HepG2 (cell line): ENCODE results near the gene CARHSP1. TPM values are rescaled to one million over a fixed set of nuclear protein-coding genes. Genes with fewer than 3 reads are reported as not detected.

Source experiments
- CC2D1A ChIP-seq: sonication (generic); formaldehyde crosslinking; IDR thresholded peaks from 2 replicates; pipeline ENCODE4 v1.8.1; 2023; ENCODE audit warnings: mild to moderate bottlenecking, missing genetic modification reagents
- CCDC6 ChIP-seq: sonication (generic); formaldehyde crosslinking; IDR thresholded peaks from 2 replicates; pipeline ENCODE4 v1.8.1; 2022; ENCODE audit warnings: mild to moderate bottlenecking, missing genetic modification reagents, moderate library complexity
- HDAC6 ChIP-seq: fragments of 200-600 bp; sonication (generic); IDR thresholded peaks from 2 replicates; pipeline ENCODE4 v1.7.0; 2017; ENCODE audit warnings: mild to moderate bottlenecking, antibody characterized with exemption, low read length, low read depth
- HNF4A ChIP-seq: sonication (generic); formaldehyde crosslinking; IDR thresholded peaks from 2 replicates; pipeline ENCODE4 v1.4.0; 2020; ENCODE audit warnings: missing genetic modification reagents
- IRX3 ChIP-seq: sonication (generic); formaldehyde crosslinking; IDR thresholded peaks from 2 replicates; pipeline ENCODE4 v1.8.1; 2023; ENCODE audit warnings: mild to moderate bottlenecking, low read depth, missing genetic modification reagents, borderline replicate concordance
- KDM6A ChIP-seq: IDR thresholded peaks from 2 replicates; pipeline ENCODE4 v1.6.1; 2016; ENCODE audit warnings: low read depth
- KLF9 ChIP-seq: IDR thresholded peaks from 2 replicates; pipeline ENCODE4 v1.6.1; 2016; ENCODE audit warnings: low read depth
- MIER3 ChIP-seq: IDR thresholded peaks from 2 replicates; pipeline ENCODE4 v1.6.1; 2016; ENCODE audit warnings: missing compliant biosample characterization, borderline replicate concordance
- MYNN ChIP-seq: sonication (generic); formaldehyde crosslinking; IDR thresholded peaks from 2 replicates; pipeline ENCODE4 v1.4.0; 2020; ENCODE audit warnings: mild to moderate bottlenecking, low read depth, missing genetic modification reagents
- RBM22 ChIP-seq: fragments of 200-400 bp; formaldehyde crosslinking; optimal IDR thresholded peaks from 2 replicates; pipeline ENCODE3; 2017; ENCODE audit warnings: mild to moderate bottlenecking, low read length, moderate library complexity
- RXRA ChIP-seq: sonication (generic); formaldehyde crosslinking; IDR thresholded peaks from 2 replicates; pipeline ENCODE4 v1.5.1; 2020; ENCODE audit warnings: missing genetic modification reagents
- SALL1 ChIP-seq: sonication (generic); formaldehyde crosslinking; IDR thresholded peaks from 2 replicates; pipeline ENCODE4 v1.8.0; 2022; ENCODE audit warnings: mild to moderate bottlenecking, missing genetic modification reagents
- TCF7 ChIP-seq: sonication (generic); IDR thresholded peaks from 2 replicates; pipeline ENCODE4 v1.6.1; 2016; ENCODE audit warnings: antibody characterized with exemption, low read depth
- ZNF101 ChIP-seq: sonication (generic); formaldehyde crosslinking; IDR thresholded peaks from 2 replicates; pipeline ENCODE4 v1.4.0; 2020; ENCODE audit warnings: mild to moderate bottlenecking, low read depth, missing genetic modification reagents, borderline replicate concordance
- ZNF136 ChIP-seq: sonication (generic); formaldehyde crosslinking; IDR thresholded peaks from 2 replicates; pipeline ENCODE4 v1.8.1; 2022; ENCODE audit warnings: low read depth, mild to moderate bottlenecking, moderate library complexity, missing genetic modification reagents
- ZNF296 ChIP-seq: sonication (generic); formaldehyde crosslinking; conservative IDR thresholded peaks from 2 replicates; pipeline ENCODE4 v1.5.0; 2020; ENCODE audit warnings: mild to moderate bottlenecking, missing genetic modification reagents
- ZNF367 ChIP-seq: sonication (generic); formaldehyde crosslinking; IDR thresholded peaks from 2 replicates; pipeline ENCODE4 v1.4.0; 2020; ENCODE audit warnings: missing genetic modification reagents, borderline replicate concordance
- ZNF570 ChIP-seq: sonication (generic); formaldehyde crosslinking; IDR thresholded peaks from 2 replicates; pipeline ENCODE4 v1.4.0; 2020; ENCODE audit warnings: mild to moderate bottlenecking, missing genetic modification reagents, borderline replicate concordance
- ZNF703 ChIP-seq: sonication (generic); formaldehyde crosslinking; IDR thresholded peaks from 2 replicates; pipeline ENCODE4 v1.5.1; 2020; ENCODE audit warnings: missing genetic modification reagents, mild to moderate bottlenecking, moderate library complexity, borderline replicate concordance
- ZNF713 ChIP-seq: sonication (generic); formaldehyde crosslinking; IDR thresholded peaks from 2 replicates; pipeline ENCODE4 v1.4.0; 2020; ENCODE audit warnings: mild to moderate bottlenecking, missing genetic modification reagents
- ZNF724P ChIP-seq: sonication (generic); formaldehyde crosslinking; IDR thresholded peaks from 2 replicates; pipeline ENCODE4 v1.8.0; 2022; ENCODE audit warnings: missing genetic modification reagents, borderline replicate concordance
- ZNF891 ChIP-seq: sonication (generic); formaldehyde crosslinking; IDR thresholded peaks from 2 replicates; pipeline ENCODE4 v1.5.0; 2020; ENCODE audit warnings: mild to moderate bottlenecking, missing genetic modification reagents
- ZSCAN30 ChIP-seq: sonication (generic); formaldehyde crosslinking; IDR thresholded peaks from 2 replicates; pipeline ENCODE4 v1.5.0; 2020; ENCODE audit warnings: mild to moderate bottlenecking, missing genetic modification reagents
- polyA plus RNA-seq, 8 experiments: library from polyadenylated mRNA; depleted of rRNA in 3 of 8; stranded (reverse) in 7 of 8; unstranded in 1 of 8; fragments of >200 nt; fragmentation: Illumina TruSeq in 4 of 8; extraction: Trizol in 4 of 8; gene quantifications; 2 replicates each; pipeline versions ENCODE4 v1.2.1 to v1.2.3, GENCODE V29; 2011 to 2016; ENCODE audit warnings: low read depth in 4 of 8, missing spikeins in 1 of 8, mixed read lengths in 1 of 8; ENCODE audit not compliant: insufficient read depth in 1 of 8
- total RNA-seq, 5 experiments: library from RNA; depleted of rRNA; stranded (reverse); fragments of >200 nt; fragmentation: Illumina TruSeq; extraction: Trizol; gene quantifications; 2 replicates each; pipeline ENCODE4 v1.2.3, GENCODE V29; 2016; ENCODE audit warnings: low read depth in 1 of 5
- TF ChIP-seq, protein P1 (sequence below): sonication (generic); formaldehyde crosslinking; IDR thresholded peaks from 2 replicates; pipeline ENCODE4 v1.4.0; 2020; ENCODE audit warnings: missing genetic modification reagents
- TF ChIP-seq, protein P2 (sequence below): sonication (generic); formaldehyde crosslinking; IDR thresholded peaks from 2 replicates; pipeline ENCODE4 v1.9.0; 2021; ENCODE audit warnings: missing genetic modification reagents, borderline replicate concordance

CARHSP1 gene
- total and polyA plus RNA-seq, 2 of the 13 experiments (the other 11 are each of a cell fraction or from before 2014, with no cell fraction given) = 173 to 345 TPM

DNA sequence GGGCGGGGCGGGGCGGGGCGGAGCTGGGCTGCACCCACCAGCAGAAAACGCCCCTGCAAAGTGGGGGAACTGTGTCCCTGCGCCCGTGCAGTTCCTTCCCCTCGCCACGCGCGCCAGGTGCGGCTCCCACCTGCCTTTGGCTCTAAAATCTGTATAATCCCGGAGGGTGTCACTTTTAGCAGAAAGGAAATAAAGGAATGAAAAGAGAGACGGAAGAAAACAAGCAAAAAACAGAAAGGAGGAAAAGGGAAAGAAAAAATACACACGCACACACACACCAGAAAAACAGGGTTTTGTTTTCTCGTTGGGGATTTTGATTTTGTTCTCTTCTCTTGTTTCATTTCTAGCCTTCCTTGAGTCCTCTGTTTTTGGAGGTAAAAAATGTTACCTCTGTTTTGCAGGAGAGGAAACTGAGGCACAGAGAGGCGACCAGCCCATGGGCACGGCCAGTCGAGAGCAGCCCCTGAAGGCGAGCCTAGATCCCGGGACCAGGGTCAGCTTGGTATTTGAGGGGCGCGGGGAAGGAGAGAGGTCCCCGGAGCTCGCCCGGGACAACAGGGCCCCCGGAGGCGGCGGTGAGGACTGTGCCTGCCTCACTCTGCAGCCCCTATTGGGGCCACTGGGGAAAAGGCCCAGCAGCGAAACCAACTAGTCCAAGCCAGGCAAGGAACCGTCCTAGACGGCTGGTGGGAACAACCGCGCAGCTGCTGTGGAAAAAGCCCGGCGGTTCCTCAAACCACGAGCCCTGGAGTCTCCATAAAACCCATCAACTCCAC lies 594 bp upstream of the CARHSP1 start (continued):
- TF ChIP-seq ZNF136 = peak; percentile 77; the same call in 1 of the 2 replicates
- no peak for TF ChIP-seq ZNF101 (CRISPR knock-in tag)
- no peak for TF ChIP-seq ZNF367 (CRISPR knock-in tag)
- TF ChIP-seq ZSCAN30 (CRISPR knock-in tag) = no peak; the same call in 1 of the 2 replicates
- TF ChIP-seq ZNF891 (CRISPR knock-in tag) = peak; percentile 52; the same call in 1 of the 2 replicates
- no peak for TF ChIP-seq ZNF724P
- peak; percentile 85; the same call in 1 of the 2 replicates for TF ChIP-seq ZNF703 (CRISPR knock-in tag)
- no peak for TF ChIP-seq MYNN (CRISPR knock-in tag)
- no peak for TF ChIP-seq HDAC6
- TF ChIP-seq KLF9 = no peak
- TF ChIP-seq RBM22 = no peak
- no peak for TF ChIP-seq ZNF713 (CRISPR knock-in tag)
- 0 out of 2 replicates have a peak, but pooled peaks have one; percentile 9 for TF ChIP-seq RXRA (CRISPR knock-in tag)
- TF ChIP-seq MIER3 (CRISPR knock-in tag) = no peak
- no peak for TF ChIP-seq CC2D1A
- no peak for TF ChIP-seq KDM6A
- TF ChIP-seq CCDC6 (CRISPR knock-in tag) = 0 out of 2 replicates have a peak, but pooled peaks have one; percentile 36
- no peak for TF ChIP-seq TCF7
- TF ChIP-seq HNF4A (CRISPR knock-in tag) = no peak
- TF ChIP-seq, protein P1, sequence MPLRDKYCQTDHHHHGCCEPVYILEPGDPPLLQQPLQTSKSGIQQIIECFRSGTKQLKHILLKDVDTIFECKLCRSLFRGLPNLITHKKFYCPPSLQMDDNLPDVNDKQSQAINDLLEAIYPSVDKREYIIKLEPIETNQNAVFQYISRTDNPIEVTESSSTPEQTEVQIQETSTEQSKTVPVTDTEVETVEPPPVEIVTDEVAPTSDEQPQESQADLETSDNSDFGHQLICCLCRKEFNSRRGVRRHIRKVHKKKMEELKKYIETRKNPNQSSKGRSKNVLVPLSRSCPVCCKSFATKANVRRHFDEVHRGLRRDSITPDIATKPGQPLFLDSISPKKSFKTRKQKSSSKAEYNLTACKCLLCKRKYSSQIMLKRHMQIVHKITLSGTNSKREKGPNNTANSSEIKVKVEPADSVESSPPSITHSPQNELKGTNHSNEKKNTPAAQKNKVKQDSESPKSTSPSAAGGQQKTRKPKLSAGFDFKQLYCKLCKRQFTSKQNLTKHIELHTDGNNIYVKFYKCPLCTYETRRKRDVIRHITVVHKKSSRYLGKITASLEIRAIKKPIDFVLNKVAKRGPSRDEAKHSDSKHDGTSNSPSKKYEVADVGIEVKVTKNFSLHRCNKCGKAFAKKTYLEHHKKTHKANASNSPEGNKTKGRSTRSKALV (CRISPR knock-in tag) = peak; percentile 41; the same call in 1 of the 2 replicates
- no peak for TF ChIP-seq ZNF296 (CRISPR knock-in tag)
- TF ChIP-seq ZNF570 = no peak
- TF ChIP-seq IRX3 = 0 out of 2 replicates have a peak, but pooled peaks have one; percentile 18
- no peak for TF ChIP-seq SALL1 (CRISPR knock-in tag)
- TF ChIP-seq, protein P2, sequence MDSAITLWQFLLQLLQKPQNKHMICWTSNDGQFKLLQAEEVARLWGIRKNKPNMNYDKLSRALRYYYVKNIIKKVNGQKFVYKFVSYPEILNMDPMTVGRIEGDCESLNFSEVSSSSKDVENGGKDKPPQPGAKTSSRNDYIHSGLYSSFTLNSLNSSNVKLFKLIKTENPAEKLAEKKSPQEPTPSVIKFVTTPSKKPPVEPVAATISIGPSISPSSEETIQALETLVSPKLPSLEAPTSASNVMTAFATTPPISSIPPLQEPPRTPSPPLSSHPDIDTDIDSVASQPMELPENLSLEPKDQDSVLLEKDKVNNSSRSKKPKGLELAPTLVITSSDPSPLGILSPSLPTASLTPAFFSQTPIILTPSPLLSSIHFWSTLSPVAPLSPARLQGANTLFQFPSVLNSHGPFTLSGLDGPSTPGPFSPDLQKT (CRISPR knock-in tag) = no peak
